ENCODE data around the gene BCAR1.
"Not testable (repeated sequence)": the region's sequence is repeated elsewhere in the genome, so short reads cannot be mapped to it uniquely, and the experiment has no call there.

Gene BCAR1

GRCh38 chr16:75225092-75225491, 26.3 kb downstream of the BCAR1 start:
- DNase-seq (ENCODE audit: low read depth in 2 of 2): no peak

GRCh38 chr16:75224306-75225082, 26.9 kb downstream of the BCAR1 start:
- no peak for DNase-seq (ENCODE audit: low read depth in 2 of 2)

- DNase-seq (ENCODE audit: low read depth in 2 of 2): not testable (repeated sequence)
These were observed 28.3 kb downstream of the BCAR1 start for GRCh38 chr16:75223129-75223528.

GRCh38 chr16:75222271-75222783, 29.1 kb downstream of the BCAR1 start:
- DNase-seq (ENCODE audit: low read depth in 2 of 2): no peak

GRCh38 chr16:75219838-75220237, 31.6 kb downstream of the BCAR1 start:
- no peak for DNase-seq (ENCODE audit: low read depth in 2 of 2)

- DNase-seq (ENCODE audit: low read depth in 2 of 2): no peak
These were observed 32.3 kb downstream of the BCAR1 start for GRCh38 chr16:75219088-75219487.

GRCh38 chr16:75218256-75219076, 33.0 kb downstream of the BCAR1 start, which contains the start of gene CTRB1:
CTRB1 (plus strand) TSS chr16:75218988; CDS start chr16:75219008, 20 bp downstream.
- no peak for DNase-seq (ENCODE audit: low read depth in 2 of 2)

GRCh38 chr16:75217389-75217851, 34.0 kb downstream of the BCAR1 start:
- DNase-seq (ENCODE audit: low read depth in 2 of 2): no peak

GRCh38 chr16:75216576-75216975, 34.8 kb downstream of the BCAR1 start:
- no peak for DNase-seq (ENCODE audit: low read depth in 2 of 2)

- no peak for DNase-seq (ENCODE audit: low read depth in 2 of 2)
These were observed 35.3 kb downstream of the BCAR1 start for GRCh38 chr16:75216127-75216526.

GRCh38 chr16:75211286-75211685, 40.1 kb downstream of the BCAR1 start:
- not testable (repeated sequence) for DNase-seq (ENCODE audit: low read depth in 2 of 2)

GRCh38 chr16:75209944-75210343, 41.5 kb downstream of the BCAR1 start:
- no peak for DNase-seq (ENCODE audit: low read depth in 2 of 2)

- not testable (repeated sequence) for DNase-seq (ENCODE audit: low read depth in 2 of 2)
These were observed 41.9 kb downstream of the BCAR1 start for GRCh38 chr16:75209514-75209913.

GRCh38 chr16:75208861-75209505, 42.4 kb downstream of the BCAR1 start:
- DNase-seq (ENCODE audit: low read depth in 2 of 2): no peak

GRCh38 chr16:75208242-75208825, 43.1 kb downstream of the BCAR1 start:
- no peak for DNase-seq (ENCODE audit: low read depth in 2 of 2)

- DNase-seq (ENCODE audit: low read depth in 2 of 2): no peak
These were observed 43.6 kb downstream of the BCAR1 start for GRCh38 chr16:75207831-75208230.

- no peak for DNase-seq (ENCODE audit: low read depth in 2 of 2)
These were observed 44.5 kb downstream of the BCAR1 start, which contains the start of gene CTRB2 for GRCh38 chr16:75206749-75207451. CTRB2 (minus strand) TSS chr16:75207161; CDS start chr16:75207141, 20 bp downstream.

GRCh38 chr16:75205961-75206748, 45.3 kb downstream of the BCAR1 start:
- DNase-seq (ENCODE audit: low read depth in 2 of 2): not testable (repeated sequence)

- DNase-seq (ENCODE audit: low read depth in 2 of 2): not testable (repeated sequence)
These were observed 46.0 kb downstream of the BCAR1 start for GRCh38 chr16:75205438-75205837.

- DNase-seq (ENCODE audit: low read depth in 2 of 2): not testable (repeated sequence)
These were observed 46.5 kb downstream of the BCAR1 start for GRCh38 chr16:75204905-75205304.

Measured in stimulated activated CD4-positive, alpha-beta T cell treated with anti-CD3 and anti-CD28 coated beads, Interleukin-15, amount 100 ng/mL, for 48 hours (primary cell).